Stimulated activated naive B cell treated with anti-CD40 and anti-IgM and Interleukin-4, amounts not matched to agents 10 μg/mL and 1 μg/mL and 100 μg/mL, for 72 hours (primary cell): Measurements from ENCODE around the gene SWAP70.

Source experiments
- ATAC-seq, 2 donors: fragments of 150-1000 bp; cut with Tn5 transposase; replicated peaks; 2 replicates each; pipeline ENCODE4 v1.10.0; 2021; ENCODE audit warnings: moderate library complexity in 1 of 2
- DNase-seq: peaks from one replicate; pipeline ENCODE4 v3.0.0; 2021
- H3K27ac Mint-ChIP-seq: one replicate; pipeline ENCODE4 v1.8.0; 2022; ENCODE audit warnings: mild to moderate bottlenecking, mixed read lengths
- H3K27me3 Mint-ChIP-seq, 2 donors: one replicate each; pipeline ENCODE4 v1.8.0; 2022; ENCODE audit warnings: mixed read lengths in 2 of 2
- H3K36me3 Mint-ChIP-seq, 2 donors: one replicate each; pipeline ENCODE4 v1.8.0; 2022; ENCODE audit warnings: mixed read lengths in 2 of 2, mild to moderate bottlenecking in 1 of 2
- H3K4me1 Mint-ChIP-seq, 2 donors: one replicate each; pipeline ENCODE4 v1.8.0; 2022; ENCODE audit warnings: mixed read lengths in 2 of 2, mild to moderate bottlenecking in 1 of 2
- H3K4me3 Mint-ChIP-seq, 2 donors: one replicate each; pipeline ENCODE4 v1.8.0; 2022; ENCODE audit warnings: mild to moderate bottlenecking in 2 of 2, mixed read lengths in 2 of 2, moderate library complexity in 1 of 2
- H3K9me3 Mint-ChIP-seq, 2 donors: one replicate each; pipeline ENCODE4 v1.8.0; 2022; ENCODE audit warnings: mixed read lengths in 2 of 2, mild to moderate bottlenecking in 1 of 2

The SWAP70 gene

GRCh38 chr11:9710852-9711251, 47.0 kb downstream of the SWAP70 start:
- Mint-ChIP-seq H3K4me1 (peaks cover 53 to 82% of the 10 kb centered on the region in 2 donors), H3K4me3 (no peak overlapping the region), H3K9me3 (peaks cover 6% of the 10 kb centered on the region in 2 donors), H3K27ac (peak overlapping the region; percentile 80), H3K27me3 (no peaks in the 10 kb centered on the region), H3K36me3 (peaks cover 58 to 68% of the 10 kb centered on the region in 2 donors)
- no peak for DNase-seq
- ATAC-seq = no peak

- H3K36me3 Mint-ChIP-seq = peaks cover 65 to 76% of the 10 kb centered on the region in 2 donors
- peak overlapping the region; percentile 15 to 28 for H3K4me3 Mint-ChIP-seq
- DNase-seq (no peak), ATAC-seq (no peak)
- H3K9me3 Mint-ChIP-seq = peaks cover 9 to 12% of the 10 kb centered on the region in 2 donors
- H3K27ac Mint-ChIP-seq = peak overlapping the region; percentile 83
- H3K27me3 Mint-ChIP-seq = no peaks in the 10 kb centered on the region
- peaks cover 60 to 85% of the 10 kb centered on the region in 2 donors for H3K4me1 Mint-ChIP-seq
Measured at GRCh38 chr11:9711454-9712307, 47.8 kb downstream of the SWAP70 start.

- Mint-ChIP-seq H3K4me1 (peaks cover 52 to 88% of the 10 kb centered on the region in 2 donors), H3K27ac (peak overlapping the region; percentile 27), H3K36me3 (peaks cover 55 to 70% of the 10 kb centered on the region in 2 donors), H3K9me3 (peaks cover 9 to 14% of the 10 kb centered on the region in 2 donors), H3K4me3 (peak overlapping the region in 1 of 2 donors; percentile 22), H3K27me3 (no peaks in the 10 kb centered on the region)
- ATAC-seq (no peak), DNase-seq (no peak)
Measured at GRCh38 chr11:9714272-9714940, 50.5 kb downstream of the SWAP70 start.

- H3K36me3 Mint-ChIP-seq = peaks cover 60 to 74% of the 10 kb centered on the region in 2 donors
- peak overlapping the region; percentile 64 to 72 for H3K4me3 Mint-ChIP-seq
- no peaks in the 10 kb centered on the region for H3K27me3 Mint-ChIP-seq
- H3K27ac Mint-ChIP-seq = peak overlapping the region; percentile 91
- H3K4me1 Mint-ChIP-seq = peaks cover 50 to 93% of the 10 kb centered on the region in 2 donors
- peaks cover 12 to 16% of the 10 kb centered on the region in 2 donors for H3K9me3 Mint-ChIP-seq
- ATAC-seq = peak; percentile 85 to 88
- peak; percentile 46 for DNase-seq
Measured at GRCh38 chr11:9716275-9717039, 52.6 kb downstream of the SWAP70 start.

GRCh38 chr11:9717040-9717357, 53.1 kb downstream of the SWAP70 start:
- Mint-ChIP-seq H3K27me3 (no peaks in the 10 kb centered on the region), H3K4me3 (peak overlapping the region; percentile 64 to 72), H3K9me3 (peaks cover 12 to 16% of the 10 kb centered on the region in 2 donors), H3K36me3 (peaks cover 56 to 71% of the 10 kb centered on the region in 2 donors), H3K27ac (peak overlapping the region; percentile 91), H3K4me1 (peaks cover 44 to 90% of the 10 kb centered on the region in 2 donors)
- ATAC-seq (no peak), DNase-seq (no peak)

GRCh38 chr11:9717719-9718118, 53.8 kb downstream of the SWAP70 start:
- Mint-ChIP-seq H3K4me3 (peak overlapping the region in 1 of 2 donors; percentile 11), H3K4me1 (peaks cover 51 to 94% of the 10 kb centered on the region in 2 donors), H3K36me3 (peaks cover 62 to 76% of the 10 kb centered on the region in 2 donors), H3K27me3 (no peaks in the 10 kb centered on the region), H3K9me3 (peaks cover 12 to 16% of the 10 kb centered on the region in 2 donors), H3K27ac (peak overlapping the region; percentile 79)
- DNase-seq = no peak
- ATAC-seq = no peak

GRCh38 chr11:9718147-9718546, 54.3 kb downstream of the SWAP70 start:
- Mint-ChIP-seq H3K27ac (peak overlapping the region; percentile 79), H3K4me3 (no peak overlapping the region), H3K27me3 (no peaks in the 10 kb centered on the region), H3K9me3 (peaks cover 12 to 16% of the 10 kb centered on the region in 2 donors), H3K36me3 (peaks cover 62 to 76% of the 10 kb centered on the region in 2 donors), H3K4me1 (peaks cover 51 to 94% of the 10 kb centered on the region in 2 donors)
- DNase-seq = no peak
- no peak for ATAC-seq

- peaks cover 52 to 66% of the 10 kb centered on the region in 2 donors for H3K36me3 Mint-ChIP-seq
- peak overlapping the region; percentile 49 to 62 for H3K4me3 Mint-ChIP-seq
- peak; percentile 31 to 42 for ATAC-seq
- H3K4me1 Mint-ChIP-seq = peaks cover 46 to 86% of the 10 kb centered on the region in 2 donors
- DNase-seq = no peak
- H3K27me3 Mint-ChIP-seq = no peaks in the 10 kb centered on the region
- H3K9me3 Mint-ChIP-seq = peaks cover 8 to 13% of the 10 kb centered on the region in 2 donors
- peak overlapping the region; percentile 98 for H3K27ac Mint-ChIP-seq
Measured at GRCh38 chr11:9719566-9720289, 55.9 kb downstream of the SWAP70 start.

- ATAC-seq (peak; percentile 17 to 21), DNase-seq (no peak)
- Mint-ChIP-seq H3K4me1 (peaks cover 44 to 83% of the 10 kb centered on the region in 2 donors), H3K27me3 (no peaks in the 10 kb centered on the region), H3K9me3 (peaks cover 8 to 12% of the 10 kb centered on the region in 2 donors), H3K27ac (peak overlapping the region; percentile 98), H3K36me3 (peaks cover 47 to 62% of the 10 kb centered on the region in 2 donors), H3K4me3 (peak overlapping the region; percentile 49 to 62)
Measured at GRCh38 chr11:9720290-9720630, 56.4 kb downstream of the SWAP70 start.

- Mint-ChIP-seq H3K27ac (peak overlapping the region; percentile 90), H3K27me3 (no peaks in the 10 kb centered on the region), H3K36me3 (peaks cover 38 to 57% of the 10 kb centered on the region in 2 donors), H3K9me3 (peaks cover 2 to 4% of the 10 kb centered on the region in 2 donors), H3K4me3 (peak overlapping the region in 1 of 2 donors; percentile 22), H3K4me1 (peaks cover 35 to 76% of the 10 kb centered on the region in 2 donors)
- ATAC-seq (no peak), DNase-seq (no peak)
Measured at GRCh38 chr11:9722023-9722422, 58.1 kb downstream of the SWAP70 start.

GRCh38 chr11:9722893-9723292, 59.0 kb downstream of the SWAP70 start:
- H3K4me3 Mint-ChIP-seq = peak overlapping the region in 1 of 2 donors; percentile 3
- H3K9me3 Mint-ChIP-seq = peaks cover 2 to 4% of the 10 kb centered on the region in 2 donors
- peaks cover 39 to 56% of the 10 kb centered on the region in 2 donors for H3K36me3 Mint-ChIP-seq
- peak overlapping the region; percentile 90 for H3K27ac Mint-ChIP-seq
- H3K27me3 Mint-ChIP-seq = no peaks in the 10 kb centered on the region
- no peak for ATAC-seq
- peaks cover 35 to 76% of the 10 kb centered on the region in 2 donors for H3K4me1 Mint-ChIP-seq
- no peak for DNase-seq

- peaks cover 41 to 72% of the 10 kb centered on the region in 2 donors for H3K4me1 Mint-ChIP-seq
Measured at GRCh38 chr11:9726321-9727022, 62.6 kb downstream of the SWAP70 start.

GRCh38 chr11:9728058-9728457, 64.2 kb downstream of the SWAP70 start:
- no peaks in the 10 kb centered on the region for H3K27me3 Mint-ChIP-seq
- no peaks in the 10 kb centered on the region for H3K9me3 Mint-ChIP-seq
- no peak for DNase-seq
- peaks cover 44 to 74% of the 10 kb centered on the region in 2 donors for H3K4me1 Mint-ChIP-seq
- H3K4me3 Mint-ChIP-seq = no peak overlapping the region
- H3K36me3 Mint-ChIP-seq = peaks cover 54 to 63% of the 10 kb centered on the region in 2 donors
- no peak for ATAC-seq
- H3K27ac Mint-ChIP-seq = peak overlapping the region; percentile 63

More at GRCh38 chr11:9726321-9727022, 62.6 kb downstream of the SWAP70 start:
- no peak for DNase-seq
- Mint-ChIP-seq H3K9me3 (no peaks in the 10 kb centered on the region), H3K27ac (peak overlapping the region; percentile 71), H3K4me3 (no peak overlapping the region), H3K36me3 (peaks cover 52 to 60% of the 10 kb centered on the region in 2 donors), H3K27me3 (no peaks in the 10 kb centered on the region)
- ATAC-seq = peak; percentile 75 to 77
